ENCODE measurements around the gene ADAMTS16. TPM values are rescaled to one million over a fixed set of nuclear protein-coding genes. Genes with fewer than 3 reads are reported as not detected.

The ADAMTS16 gene
- polyA plus RNA-seq, 1 experiment, result 0.04 TPM

GRCh38 chr5:5317976-5318375 is 177.8 kb downstream of the ADAMTS16 start:
- ChIA-PET CTCF (no interaction called here), POLR2A (no interaction called here)
- DNase-seq (ENCODE audit: low read depth), result no peak
- Histone ChIP-seq H3K27me3 (ENCODE audit: control insufficient read depth, insufficient read depth, low read length) (peaks cover 3% of the 10 kb centered on the region; the same call in 1 of the 2 replicates), H3K4me3 (ENCODE audit: low read depth, low read length) (no peak overlapping the region), H3K36me3 (ENCODE audit: control insufficient read depth, insufficient read depth, low read length) (no peaks in the 10 kb centered on the region)
- TF ChIP-seq CTCF (IDR thresholded peaks at IDR 0.05; ENCODE audit: insufficient read depth, low read depth, low read length), result no peak

DNA sequence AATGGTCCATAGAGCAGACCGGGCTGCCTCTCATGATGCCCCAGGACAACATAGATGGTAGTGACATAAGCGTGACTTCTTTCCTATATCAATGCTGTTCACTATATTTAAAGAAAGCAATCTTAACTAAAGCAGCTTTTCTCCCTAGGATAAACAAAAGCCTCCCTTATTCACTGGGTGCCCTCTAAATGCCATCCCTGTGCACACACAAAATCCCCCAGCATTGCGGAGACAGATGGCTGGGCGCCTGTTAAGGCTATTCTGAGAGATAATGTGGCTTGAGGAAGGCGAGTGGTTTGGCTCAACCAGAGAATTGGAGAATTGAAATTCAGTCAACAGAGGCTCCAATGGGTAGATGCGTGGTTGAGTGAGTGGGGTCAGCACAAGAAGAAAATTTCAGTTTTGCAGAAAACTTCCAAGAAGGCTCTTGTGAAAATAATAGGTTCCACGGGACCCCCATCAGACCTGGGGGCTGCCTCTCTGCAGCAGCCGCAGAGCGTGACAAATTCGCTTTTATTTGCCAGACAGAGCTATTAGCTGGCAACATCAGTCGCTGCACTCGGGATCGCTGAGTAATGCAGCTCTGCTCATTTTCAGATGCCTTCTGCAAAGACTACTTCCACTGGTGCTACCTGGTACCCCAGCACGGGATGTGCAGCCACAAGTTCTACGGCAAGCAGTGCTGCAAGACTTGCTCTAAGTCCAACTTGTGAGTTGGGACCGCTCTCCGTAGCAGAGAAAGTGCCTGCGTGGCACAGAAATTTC is 178.5 kb downstream of the ADAMTS16 start:
- ChIA-PET CTCF (no interaction called here), POLR2A (no interaction called here)
- Histone ChIP-seq H3K36me3 (ENCODE audit: control insufficient read depth, insufficient read depth, low read length) (no peaks in the 10 kb centered on the region), H3K27me3 (ENCODE audit: control insufficient read depth, insufficient read depth, low read length) (peaks cover 3% of the 10 kb centered on the region; the same call in 1 of the 2 replicates), H3K4me3 (ENCODE audit: low read depth, low read length) (no peak overlapping the region)
- TF ChIP-seq CTCF (IDR thresholded peaks at IDR 0.05; ENCODE audit: insufficient read depth, low read depth, low read length), result no peak
- no peak for DNase-seq (ENCODE audit: low read depth)

- DNase-seq (ENCODE audit: low read depth), result no peak
- ChIA-PET CTCF (no interaction called here), POLR2A (no interaction called here)
- TF ChIP-seq CTCF (IDR thresholded peaks at IDR 0.05; ENCODE audit: insufficient read depth, low read depth, low read length), result no peak
- Histone ChIP-seq H3K4me3 (ENCODE audit: low read depth, low read length) (no peak overlapping the region), H3K36me3 (ENCODE audit: control insufficient read depth, insufficient read depth, low read length) (no peaks in the 10 kb centered on the region), H3K27me3 (ENCODE audit: control insufficient read depth, insufficient read depth, low read length) (peaks cover 3% of the 10 kb centered on the region; the same call in 1 of the 2 replicates)
These were observed 180.1 kb downstream of the ADAMTS16 start for GRCh38 chr5:5320062-5320805.

DNA sequence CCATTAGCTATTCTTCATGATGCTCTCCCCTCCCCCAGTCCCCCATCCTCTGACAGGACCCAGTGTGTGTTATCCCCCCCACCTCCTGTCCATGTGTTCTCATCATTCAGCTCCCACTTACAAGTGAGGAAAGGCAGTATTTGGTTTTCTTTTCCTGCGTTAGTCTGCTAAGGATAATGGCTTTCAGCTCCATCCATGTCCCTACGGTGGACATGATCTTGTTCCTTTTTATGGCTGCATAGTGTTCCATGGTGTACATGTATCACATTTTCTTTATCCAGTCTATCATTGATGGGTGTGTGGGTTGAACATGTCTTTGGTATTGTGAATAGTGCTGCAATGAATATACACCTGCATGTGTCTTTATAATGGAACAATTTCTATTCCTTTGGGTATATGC is 181.0 kb downstream of the ADAMTS16 start:
- ChIA-PET POLR2A (interaction anchor here (0.6 kb wide), 1 partner anchor 10 kb away, joined by 4 read pairs; no protein-coding TSS in a partner anchor), CTCF (interaction anchor here (0.9 to 1.3 kb wide), 2 partner anchors 10 to 14 kb away, joined by 3 to 4 read pairs; no protein-coding TSS in a partner anchor)
- DNase-seq (ENCODE audit: low read depth), result no peak
- H3K27me3 ChIP-seq (ENCODE audit: control insufficient read depth, insufficient read depth, low read length), result peaks cover 7% of the 10 kb centered on the region
- H3K36me3 ChIP-seq (ENCODE audit: control insufficient read depth, insufficient read depth, low read length), result no peaks in the 10 kb centered on the region
- no peak overlapping the region for H3K4me3 ChIP-seq (ENCODE audit: low read depth, low read length)
- TF ChIP-seq CTCF (IDR thresholded peaks at IDR 0.05; ENCODE audit: insufficient read depth, low read depth, low read length), result no peak

DNA sequence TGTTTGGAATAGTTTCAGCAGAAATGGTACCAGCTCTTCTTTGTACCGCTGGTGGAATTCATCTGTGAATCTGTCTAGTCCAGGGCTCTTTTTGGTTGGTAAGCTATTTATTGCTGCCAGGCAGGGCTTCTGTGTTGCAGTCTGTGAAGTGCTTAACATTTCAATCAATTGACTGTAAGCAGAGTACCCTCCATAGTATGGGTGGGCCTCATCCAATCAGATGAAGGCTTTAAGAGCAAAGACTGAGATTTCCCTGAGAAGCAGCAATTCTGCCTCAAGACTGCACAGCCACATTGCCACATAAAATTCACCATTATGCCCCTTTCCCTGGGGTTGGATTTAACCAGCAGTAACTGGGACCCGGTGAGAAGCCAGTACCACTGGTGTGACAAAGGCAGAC is 183.4 kb downstream of the ADAMTS16 start:
- ChIA-PET CTCF (no interaction called here), POLR2A (no interaction called here)
- TF ChIP-seq CTCF (IDR thresholded peaks at IDR 0.05; ENCODE audit: insufficient read depth, low read depth, low read length), result no peak
- DNase-seq (ENCODE audit: low read depth), result no peak
- Histone ChIP-seq H3K4me3 (ENCODE audit: low read depth, low read length) (no peak overlapping the region), H3K27me3 (ENCODE audit: control insufficient read depth, insufficient read depth, low read length) (peaks cover 5% of the 10 kb centered on the region; the same call in 1 of the 2 replicates), H3K36me3 (ENCODE audit: control insufficient read depth, insufficient read depth, low read length) (no peaks in the 10 kb centered on the region)
